Stimulated activated naive CD8-positive, alpha-beta T cell treated with anti-CD3 and anti-CD28 coated beads, Interleukin-15, Interleukin-2, amounts not matched to agents 100 ng/mL and 50 ng/mL, for 24 hours (primary cell): Measurements from ENCODE around the gene SLC13A5.

Source experiments
- H3K27ac Mint-ChIP-seq: one replicate; pipeline ENCODE4 v1.8.0; 2021; ENCODE audit warnings: mild to moderate bottlenecking, mixed read lengths
- H3K27me3 Mint-ChIP-seq: one replicate; pipeline ENCODE4 v1.8.0; 2021; ENCODE audit warnings: mixed read lengths
- H3K36me3 Mint-ChIP-seq: one replicate; pipeline ENCODE4 v1.8.0; 2021; ENCODE audit warnings: low read depth, mixed read lengths
- H3K4me1 Mint-ChIP-seq: one replicate; pipeline ENCODE4 v1.8.0; 2021; ENCODE audit warnings: low read depth, mixed read lengths
- H3K4me3 Mint-ChIP-seq: one replicate; pipeline ENCODE4 v1.8.0; 2021; ENCODE audit warnings: mild to moderate bottlenecking, mixed read lengths
- H3K9me3 Mint-ChIP-seq: one replicate; pipeline ENCODE4 v1.8.0; 2021; ENCODE audit warnings: mixed read lengths

The SLC13A5 gene

GRCh38 chr17:6721744-6722143 is 8.6 kb upstream of the SLC13A5 start:
- Mint-ChIP-seq H3K27ac (no peak overlapping the region), H3K4me1 (no peaks in the 10 kb centered on the region), H3K9me3 (no peaks in the 10 kb centered on the region), H3K27me3 (peaks cover 70% of the 10 kb centered on the region), H3K36me3 (no peaks in the 10 kb centered on the region), H3K4me3 (no peak overlapping the region)

GRCh38 chr17:6716736-6717135 is 3.6 kb upstream of the SLC13A5 start:
- Mint-ChIP-seq H3K27me3 (peaks cover 75% of the 10 kb centered on the region), H3K4me3 (no peak overlapping the region)

GRCh38 chr17:6714315-6714874 is 1.2 kb upstream of the SLC13A5 start:
- peaks cover 15% of the 10 kb centered on the region for H3K4me1 Mint-ChIP-seq
- H3K27ac Mint-ChIP-seq, result no peak overlapping the region
- H3K4me3 Mint-ChIP-seq, result peak overlapping the region; percentile 14
- H3K27me3 Mint-ChIP-seq, result peaks cover 70% of the 10 kb centered on the region
- no peaks in the 10 kb centered on the region for H3K9me3 Mint-ChIP-seq
- H3K36me3 Mint-ChIP-seq, result no peaks in the 10 kb centered on the region

More at GRCh38 chr17:6716736-6717135, 3.6 kb upstream of the SLC13A5 start:
- Mint-ChIP-seq H3K27ac (no peak overlapping the region), H3K9me3 (no peaks in the 10 kb centered on the region), H3K4me1 (peaks cover 15% of the 10 kb centered on the region), H3K36me3 (no peaks in the 10 kb centered on the region)

- H3K27me3 Mint-ChIP-seq, result peaks cover 66% of the 10 kb centered on the region
- peak overlapping the region; percentile 55 for H3K4me3 Mint-ChIP-seq
- H3K27ac Mint-ChIP-seq, result no peak overlapping the region
- no peaks in the 10 kb centered on the region for H3K36me3 Mint-ChIP-seq
- H3K4me1 Mint-ChIP-seq, result peaks cover 15% of the 10 kb centered on the region
- no peaks in the 10 kb centered on the region for H3K9me3 Mint-ChIP-seq
Measured at GRCh38 chr17:6713918-6714271, 726 bp upstream of the SLC13A5 start.

GRCh38 chr17:6712854-6713129 is 377 bp downstream of the SLC13A5 start:
- Mint-ChIP-seq H3K27me3 (peaks cover 71% of the 10 kb centered on the region), H3K4me1 (peaks cover 15% of the 10 kb centered on the region), H3K36me3 (no peaks in the 10 kb centered on the region), H3K27ac (no peak overlapping the region), H3K9me3 (no peaks in the 10 kb centered on the region), H3K4me3 (peak overlapping the region; percentile 60)

GRCh38 chr17:6712058-6712853 is 913 bp downstream of the SLC13A5 start:
- peaks cover 15% of the 10 kb centered on the region for H3K4me1 Mint-ChIP-seq
- no peaks in the 10 kb centered on the region for H3K36me3 Mint-ChIP-seq
- no peak overlapping the region for H3K4me3 Mint-ChIP-seq
- no peak overlapping the region for H3K27ac Mint-ChIP-seq
- H3K27me3 Mint-ChIP-seq, result peaks cover 70% of the 10 kb centered on the region
- no peaks in the 10 kb centered on the region for H3K9me3 Mint-ChIP-seq

- Mint-ChIP-seq H3K4me3 (no peak overlapping the region), H3K4me1 (peaks cover 15% of the 10 kb centered on the region), H3K9me3 (no peaks in the 10 kb centered on the region), H3K27ac (no peak overlapping the region), H3K36me3 (no peaks in the 10 kb centered on the region), H3K27me3 (peaks cover 71% of the 10 kb centered on the region)
Measured at GRCh38 chr17:6711681-6712057, 1.5 kb downstream of the SLC13A5 start.

GRCh38 chr17:6711081-6711674 is 2.0 kb downstream of the SLC13A5 start:
- no peaks in the 10 kb centered on the region for H3K9me3 Mint-ChIP-seq
- H3K36me3 Mint-ChIP-seq, result no peaks in the 10 kb centered on the region
- peaks cover 70% of the 10 kb centered on the region for H3K27me3 Mint-ChIP-seq
- no peak overlapping the region for H3K4me3 Mint-ChIP-seq
- peaks cover 15% of the 10 kb centered on the region for H3K4me1 Mint-ChIP-seq
- no peak overlapping the region for H3K27ac Mint-ChIP-seq

GRCh38 chr17:6710317-6710716 is 2.9 kb downstream of the SLC13A5 start:
- peaks cover 15% of the 10 kb centered on the region for H3K4me1 Mint-ChIP-seq
- H3K9me3 Mint-ChIP-seq, result no peaks in the 10 kb centered on the region
- peaks cover 61% of the 10 kb centered on the region for H3K27me3 Mint-ChIP-seq
- H3K36me3 Mint-ChIP-seq, result no peaks in the 10 kb centered on the region
- H3K27ac Mint-ChIP-seq, result no peak overlapping the region
- H3K4me3 Mint-ChIP-seq, result no peak overlapping the region

GRCh38 chr17:6708357-6708961 is 4.7 kb downstream of the SLC13A5 start:
- Mint-ChIP-seq H3K36me3 (no peaks in the 10 kb centered on the region), H3K4me3 (no peak overlapping the region), H3K4me1 (peaks cover 7% of the 10 kb centered on the region), H3K27me3 (peaks cover 50% of the 10 kb centered on the region), H3K9me3 (no peaks in the 10 kb centered on the region), H3K27ac (no peak overlapping the region)

GRCh38 chr17:6706996-6707395 is 6.2 kb downstream of the SLC13A5 start:
- peaks cover 45% of the 10 kb centered on the region for H3K27me3 Mint-ChIP-seq

GRCh38 chr17:6706499-6706898 is 6.7 kb downstream of the SLC13A5 start:
- Mint-ChIP-seq H3K27ac (no peak overlapping the region), H3K9me3 (no peaks in the 10 kb centered on the region), H3K4me1 (no peaks in the 10 kb centered on the region), H3K4me3 (no peak overlapping the region), H3K36me3 (no peaks in the 10 kb centered on the region), H3K27me3 (peaks cover 41% of the 10 kb centered on the region)

More at GRCh38 chr17:6706996-6707395, 6.2 kb downstream of the SLC13A5 start:
- no peaks in the 10 kb centered on the region for H3K36me3 Mint-ChIP-seq
- H3K4me1 Mint-ChIP-seq, result no peaks in the 10 kb centered on the region
- no peaks in the 10 kb centered on the region for H3K9me3 Mint-ChIP-seq
- H3K27ac Mint-ChIP-seq, result no peak overlapping the region
- H3K4me3 Mint-ChIP-seq, result no peak overlapping the region

GRCh38 chr17:6704470-6705052 is 8.6 kb downstream of the SLC13A5 start:
- Mint-ChIP-seq H3K4me1 (no peaks in the 10 kb centered on the region), H3K27me3 (peaks cover 29% of the 10 kb centered on the region), H3K36me3 (no peaks in the 10 kb centered on the region), H3K27ac (no peak overlapping the region), H3K4me3 (no peak overlapping the region), H3K9me3 (no peaks in the 10 kb centered on the region)

- H3K9me3 Mint-ChIP-seq, result no peaks in the 10 kb centered on the region
- H3K36me3 Mint-ChIP-seq, result no peaks in the 10 kb centered on the region
- no peaks in the 10 kb centered on the region for H3K4me1 Mint-ChIP-seq
- H3K27ac Mint-ChIP-seq, result no peak overlapping the region
- H3K27me3 Mint-ChIP-seq, result peaks cover 25% of the 10 kb centered on the region
- no peak overlapping the region for H3K4me3 Mint-ChIP-seq
Measured at GRCh38 chr17:6703751-6704150, 9.4 kb downstream of the SLC13A5 start.

GRCh38 chr17:6702567-6703215 is 10.5 kb downstream of the SLC13A5 start:
- no peak overlapping the region for H3K27ac Mint-ChIP-seq
- H3K4me1 Mint-ChIP-seq, result no peaks in the 10 kb centered on the region
- H3K9me3 Mint-ChIP-seq, result no peaks in the 10 kb centered on the region
- H3K27me3 Mint-ChIP-seq, result peaks cover 17% of the 10 kb centered on the region
- H3K4me3 Mint-ChIP-seq, result no peak overlapping the region
- no peaks in the 10 kb centered on the region for H3K36me3 Mint-ChIP-seq
